ENCODE measurements around the gene DDTL.
"Not testable (repeated sequence)": the region's sequence is repeated elsewhere in the genome, so short reads cannot be mapped to it uniquely, and the experiment has no call there.

Gene DDTL

GRCh38 chr22:23939017-23939357 lies 27.7 kb upstream of the DDTL start:
- Histone ChIP-seq H3K9me2 (replicated peaks; ENCODE audit: low read depth, low read length) (no peaks in the 10 kb centered on the region), H3K4me1 (ENCODE audit: insufficient read depth, low read length, poor library complexity, severe bottlenecking) (peaks cover 5% of the 10 kb centered on the region), H2AFZ (ENCODE audit: low read length) (no peak overlapping the region), H4K20me1 (ENCODE audit: insufficient read depth, low read length, poor library complexity, severe bottlenecking) (no peaks in the 10 kb centered on the region), H3K4me2 (ENCODE audit: low read depth, low read length, poor library complexity, severe bottlenecking) (no peak overlapping the region), H3K36me3 (ENCODE audit: insufficient read depth, low read length) (no peaks in the 10 kb centered on the region), H3K79me2 (ENCODE audit: insufficient read depth, low read length) (no peaks in the 10 kb centered on the region), H3K9me3 (ENCODE audit: insufficient read depth, low read depth, low read length) (no peaks in the 10 kb centered on the region), H3K4me3 (ENCODE audit: low read length, poor library complexity, severe bottlenecking) (no peak overlapping the region), H3K27me3 (ENCODE audit: insufficient read depth, low read length, poor library complexity, severe bottlenecking) (no peaks in the 10 kb centered on the region), H3K9ac (ENCODE audit: low read depth, low read length, poor library complexity, severe bottlenecking) (no peak overlapping the region), H3F3A (ENCODE audit: low read depth) (no peaks in the 10 kb centered on the region)
- TF ChIP-seq EZH2phosphoT487 (IDR thresholded peaks at IDR 0.05; ENCODE audit: borderline replicate concordance): no peak
- no peak for TF ChIP-seq CTCF (conservative IDR thresholded peaks at IDR 0.05; ENCODE audit: low read length)

GRCh38 chr22:23940166-23940565 lies 26.5 kb upstream of the DDTL start:
- not testable (repeated sequence) for H3K9me3 ChIP-seq (ENCODE audit: insufficient read depth, low read depth, low read length); H3K36me3 ChIP-seq (ENCODE audit: insufficient read depth, low read length); H3K9me2 ChIP-seq (replicated peaks; ENCODE audit: low read depth, low read length); H3K4me2 ChIP-seq (ENCODE audit: low read depth, low read length, poor library complexity, severe bottlenecking); H3K4me3 ChIP-seq (ENCODE audit: low read length, poor library complexity, severe bottlenecking); H3K9ac ChIP-seq (ENCODE audit: low read depth, low read length, poor library complexity, severe bottlenecking); H3F3A ChIP-seq (ENCODE audit: low read depth); H4K20me1 ChIP-seq (ENCODE audit: insufficient read depth, low read length, poor library complexity, severe bottlenecking); H2AFZ ChIP-seq (ENCODE audit: low read length); H3K27me3 ChIP-seq (ENCODE audit: insufficient read depth, low read length, poor library complexity, severe bottlenecking); H3K4me1 ChIP-seq (ENCODE audit: insufficient read depth, low read length, poor library complexity, severe bottlenecking); H3K79me2 ChIP-seq (ENCODE audit: insufficient read depth, low read length)

- H3K9me2 ChIP-seq (replicated peaks; ENCODE audit: low read depth, low read length); H3F3A ChIP-seq (ENCODE audit: low read depth); H3K4me2 ChIP-seq (ENCODE audit: low read depth, low read length, poor library complexity, severe bottlenecking); H3K4me3 ChIP-seq (ENCODE audit: low read length, poor library complexity, severe bottlenecking); H3K27me3 ChIP-seq (ENCODE audit: insufficient read depth, low read length, poor library complexity, severe bottlenecking); H3K79me2 ChIP-seq (ENCODE audit: insufficient read depth, low read length); H3K9me3 ChIP-seq (ENCODE audit: insufficient read depth, low read depth, low read length); H3K4me1 ChIP-seq (ENCODE audit: insufficient read depth, low read length, poor library complexity, severe bottlenecking); H3K36me3 ChIP-seq (ENCODE audit: insufficient read depth, low read length); H2AFZ ChIP-seq (ENCODE audit: low read length); H4K20me1 ChIP-seq (ENCODE audit: insufficient read depth, low read length, poor library complexity, severe bottlenecking); H3K9ac ChIP-seq (ENCODE audit: low read depth, low read length, poor library complexity, severe bottlenecking): not testable (repeated sequence)
These were observed 19.3 kb upstream of the DDTL start for GRCh38 chr22:23947391-23947790.

- H4K20me1 ChIP-seq (ENCODE audit: insufficient read depth, low read length, poor library complexity, severe bottlenecking); H3K4me1 ChIP-seq (ENCODE audit: insufficient read depth, low read length, poor library complexity, severe bottlenecking); H3K27me3 ChIP-seq (ENCODE audit: insufficient read depth, low read length, poor library complexity, severe bottlenecking); H3K9ac ChIP-seq (ENCODE audit: low read depth, low read length, poor library complexity, severe bottlenecking); H3K4me3 ChIP-seq (ENCODE audit: low read length, poor library complexity, severe bottlenecking); H2AFZ ChIP-seq (ENCODE audit: low read length); H3K9me2 ChIP-seq (replicated peaks; ENCODE audit: low read depth, low read length); H3K36me3 ChIP-seq (ENCODE audit: insufficient read depth, low read length); H3K4me2 ChIP-seq (ENCODE audit: low read depth, low read length, poor library complexity, severe bottlenecking); H3F3A ChIP-seq (ENCODE audit: low read depth); H3K9me3 ChIP-seq (ENCODE audit: insufficient read depth, low read depth, low read length); H3K79me2 ChIP-seq (ENCODE audit: insufficient read depth, low read length): not testable (repeated sequence)
These were observed 16.9 kb upstream of the DDTL start for GRCh38 chr22:23949764-23950163.

GRCh38 chr22:23951383-23951782 lies 15.3 kb upstream of the DDTL start:
- H3K9me2 ChIP-seq (replicated peaks; ENCODE audit: low read depth, low read length); H3F3A ChIP-seq (ENCODE audit: low read depth); H4K20me1 ChIP-seq (ENCODE audit: insufficient read depth, low read length, poor library complexity, severe bottlenecking): not testable (repeated sequence)

GRCh38 chr22:23952794-23953405 lies 13.8 kb upstream of the DDTL start:
- not testable (repeated sequence) for H3K4me1 ChIP-seq (ENCODE audit: insufficient read depth, low read length, poor library complexity, severe bottlenecking); H3K27me3 ChIP-seq (ENCODE audit: insufficient read depth, low read length, poor library complexity, severe bottlenecking); H3K9ac ChIP-seq (ENCODE audit: low read depth, low read length, poor library complexity, severe bottlenecking); H4K20me1 ChIP-seq (ENCODE audit: insufficient read depth, low read length, poor library complexity, severe bottlenecking); H3F3A ChIP-seq (ENCODE audit: low read depth); H3K79me2 ChIP-seq (ENCODE audit: insufficient read depth, low read length); H3K9me3 ChIP-seq (ENCODE audit: insufficient read depth, low read depth, low read length); H2AFZ ChIP-seq (ENCODE audit: low read length); H3K4me3 ChIP-seq (ENCODE audit: low read length, poor library complexity, severe bottlenecking); H3K9me2 ChIP-seq (replicated peaks; ENCODE audit: low read depth, low read length); H3K36me3 ChIP-seq (ENCODE audit: insufficient read depth, low read length); H3K4me2 ChIP-seq (ENCODE audit: low read depth, low read length, poor library complexity, severe bottlenecking)

More at GRCh38 chr22:23951383-23951782, 15.3 kb upstream of the DDTL start:
- H3K9me3 ChIP-seq (ENCODE audit: insufficient read depth, low read depth, low read length); H3K4me3 ChIP-seq (ENCODE audit: low read length, poor library complexity, severe bottlenecking); H3K36me3 ChIP-seq (ENCODE audit: insufficient read depth, low read length); H3K9ac ChIP-seq (ENCODE audit: low read depth, low read length, poor library complexity, severe bottlenecking); H3K4me1 ChIP-seq (ENCODE audit: insufficient read depth, low read length, poor library complexity, severe bottlenecking); H3K79me2 ChIP-seq (ENCODE audit: insufficient read depth, low read length); H3K27me3 ChIP-seq (ENCODE audit: insufficient read depth, low read length, poor library complexity, severe bottlenecking); H3K4me2 ChIP-seq (ENCODE audit: low read depth, low read length, poor library complexity, severe bottlenecking); H2AFZ ChIP-seq (ENCODE audit: low read length): not testable (repeated sequence)

GRCh38 chr22:23953485-23953884 lies 13.2 kb upstream of the DDTL start:
- not testable (repeated sequence) for H3K9me3 ChIP-seq (ENCODE audit: insufficient read depth, low read depth, low read length); H4K20me1 ChIP-seq (ENCODE audit: insufficient read depth, low read length, poor library complexity, severe bottlenecking); H3K4me2 ChIP-seq (ENCODE audit: low read depth, low read length, poor library complexity, severe bottlenecking); H3K79me2 ChIP-seq (ENCODE audit: insufficient read depth, low read length); H3F3A ChIP-seq (ENCODE audit: low read depth); H3K4me3 ChIP-seq (ENCODE audit: low read length, poor library complexity, severe bottlenecking); H3K9me2 ChIP-seq (replicated peaks; ENCODE audit: low read depth, low read length); H3K36me3 ChIP-seq (ENCODE audit: insufficient read depth, low read length); H3K4me1 ChIP-seq (ENCODE audit: insufficient read depth, low read length, poor library complexity, severe bottlenecking); H3K9ac ChIP-seq (ENCODE audit: low read depth, low read length, poor library complexity, severe bottlenecking); H2AFZ ChIP-seq (ENCODE audit: low read length); H3K27me3 ChIP-seq (ENCODE audit: insufficient read depth, low read length, poor library complexity, severe bottlenecking)

Measured in Loucy (cell line).